Ramos (cell line): ENCODE results near the gene PRKAB2.
"Not testable (repeated sequence)": the region's sequence is repeated elsewhere in the genome, so short reads cannot be mapped to it uniquely, and the experiment has no call there.

Experiments used
- in situ Hi-C: fragments of 300-500 bp; cut with MboI; formaldehyde crosslinking; loops from one replicate; pipeline ENCODE4 v1.14.3; 2022; ENCODE audit warnings: low sequenced_read_pairs; ENCODE audit not compliant: unreplicated experiment

Gene PRKAB2

DNA sequence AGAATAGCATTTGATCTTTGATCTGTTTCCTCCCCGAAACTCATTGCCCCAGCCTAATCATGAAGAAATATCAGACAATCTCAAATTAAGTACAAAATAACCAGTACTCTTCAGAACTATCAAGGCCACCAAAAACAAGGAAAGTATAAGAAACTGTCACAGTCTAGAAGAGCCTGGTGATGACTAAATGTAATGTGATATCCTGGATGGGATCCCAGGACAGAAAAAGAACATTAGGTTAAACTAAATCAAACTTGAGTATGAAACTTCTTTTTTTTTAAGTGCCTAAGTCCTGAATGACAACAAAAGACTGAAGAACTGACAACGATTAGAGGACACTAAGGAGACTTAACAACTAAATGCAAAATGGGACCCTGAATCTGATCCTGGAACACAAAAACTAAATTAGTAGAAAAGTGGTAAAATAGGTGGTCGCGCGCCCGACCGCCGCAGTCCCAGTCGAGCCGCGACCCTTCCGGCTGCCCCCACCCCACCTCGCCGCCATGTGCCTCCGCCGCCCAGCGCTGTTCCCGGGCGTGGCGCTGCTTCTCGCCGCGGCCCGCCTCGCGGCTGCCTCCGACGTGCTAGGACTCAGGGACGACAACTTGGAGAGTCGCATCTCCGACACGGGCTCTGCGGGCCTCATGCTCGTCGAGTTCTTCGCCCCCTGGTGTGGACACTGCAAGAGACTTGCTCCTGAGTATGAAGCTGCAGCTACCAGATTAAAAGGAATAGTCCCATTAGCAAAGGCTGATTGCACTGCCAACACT, 5.5 kb upstream of the PRKAB2 start:
- in situ Hi-C loops = no loop called here

DNA sequence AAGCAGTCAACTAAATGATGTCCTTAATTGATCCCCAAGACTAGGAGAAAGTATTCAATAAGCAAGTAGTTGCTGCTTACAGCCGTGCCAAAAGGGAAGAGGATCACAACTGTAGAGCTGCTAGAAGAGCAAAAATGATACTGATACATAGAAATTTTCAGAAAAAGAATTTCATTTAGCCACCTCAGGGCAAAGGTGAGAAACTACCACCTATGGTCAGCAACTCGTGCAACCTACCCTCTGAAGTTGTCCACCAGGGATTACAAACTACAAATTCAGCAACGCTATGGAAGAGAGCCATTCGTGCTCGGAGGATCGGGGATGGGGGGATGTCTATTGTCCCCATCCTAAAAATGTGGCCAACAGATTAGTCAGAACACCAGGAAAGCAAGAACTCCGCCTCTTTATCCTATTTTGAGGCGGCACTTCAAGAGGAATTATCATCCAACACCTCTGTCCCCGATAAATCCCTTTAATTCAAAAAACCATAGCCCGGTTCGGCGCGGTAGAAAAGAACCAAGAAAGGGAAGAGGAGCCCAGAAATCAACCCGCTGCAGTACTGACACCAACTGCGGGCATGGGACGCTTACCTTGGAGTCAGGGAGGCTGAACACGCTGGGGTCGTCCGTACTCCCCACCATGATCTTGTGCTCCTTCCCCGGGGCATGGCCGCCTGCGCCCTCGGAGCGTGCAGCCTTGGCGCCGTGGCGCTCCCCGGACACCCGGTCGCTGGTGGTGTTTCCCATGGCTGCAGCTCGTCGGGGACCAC, 687 bp downstream of the PRKAB2 start:
- in situ Hi-C loops = no loop called here

DNA sequence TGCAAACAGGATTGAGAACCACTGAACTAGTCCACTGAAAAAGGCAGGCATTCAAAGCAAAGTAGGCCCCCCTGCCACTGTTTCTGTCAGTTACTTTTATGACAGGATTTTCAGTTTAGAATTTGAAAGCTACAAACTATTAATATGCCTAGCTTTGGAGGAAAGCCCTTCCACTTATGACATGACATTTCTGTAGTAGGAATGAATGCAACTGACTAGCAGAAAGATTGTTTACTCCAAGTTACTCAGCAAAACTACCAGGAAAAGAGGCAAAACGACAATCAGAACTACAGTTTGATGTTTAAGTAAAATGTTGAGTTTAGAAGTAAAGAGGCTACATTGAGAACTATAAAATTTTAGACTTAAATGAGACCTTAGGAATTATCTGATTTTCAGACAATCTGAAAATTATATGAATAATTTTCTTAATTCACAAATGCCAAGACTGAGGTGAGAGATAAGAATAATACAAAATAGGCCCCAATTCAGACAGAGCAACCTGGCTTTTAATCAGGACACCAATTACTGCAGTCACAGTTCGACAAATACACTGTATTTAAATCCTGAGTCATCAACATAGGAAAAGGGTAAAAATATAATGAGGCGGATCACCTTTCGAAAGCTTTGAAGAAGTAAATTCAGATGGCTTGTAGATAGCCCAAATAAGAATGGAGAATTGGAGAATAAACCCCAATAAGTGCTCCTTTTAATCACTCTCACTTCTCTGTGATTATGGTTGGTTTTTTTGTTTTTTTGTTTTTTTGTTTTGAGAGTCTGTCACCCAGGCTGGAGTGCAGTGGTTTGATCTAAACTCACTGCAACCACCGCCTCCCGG, 2.2 kb downstream of the PRKAB2 start:
- in situ Hi-C loops = no loop called here

DNA sequence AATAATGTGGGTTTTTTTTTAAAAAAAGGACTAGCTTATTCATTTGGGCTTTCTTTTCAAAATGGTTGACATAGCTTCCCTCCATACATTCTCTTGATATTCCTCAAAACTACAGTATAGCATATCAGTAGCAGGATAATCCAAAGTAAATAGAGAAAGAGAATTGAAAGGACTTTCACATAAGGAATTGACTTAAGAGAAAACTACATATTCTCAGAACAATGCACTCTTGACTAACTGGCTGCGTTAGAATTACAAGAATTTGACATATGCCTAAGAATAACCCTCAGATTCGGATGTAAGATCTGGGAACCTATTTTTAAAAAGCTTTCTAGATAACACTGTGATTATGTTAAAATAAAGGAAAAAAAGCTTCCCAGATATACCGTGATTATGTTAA, 3.1 kb downstream of the PRKAB2 start:
- in situ Hi-C loops = no loop called here

DNA sequence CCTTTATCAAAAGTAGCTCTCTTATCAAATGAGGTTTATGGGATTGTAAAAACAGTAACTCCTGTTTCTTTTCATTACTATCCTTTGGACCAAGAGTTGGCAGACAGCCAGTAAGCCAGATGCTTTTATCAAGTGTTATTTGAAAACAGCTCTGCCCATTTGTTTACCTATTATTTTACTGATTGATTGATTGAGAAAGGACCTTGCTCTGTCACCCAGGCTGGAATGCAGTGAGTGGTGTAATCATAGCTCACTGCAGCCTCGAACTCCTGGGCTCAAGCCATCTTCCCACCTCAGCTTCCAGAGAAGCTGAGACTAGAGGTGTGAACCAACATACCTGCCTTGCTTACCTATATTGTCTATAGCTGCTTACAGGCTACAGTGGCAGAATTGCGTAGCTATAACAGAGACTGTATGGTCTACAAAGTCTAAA, 3.6 kb downstream of the PRKAB2 start:
- in situ Hi-C loops = no loop called here

DNA sequence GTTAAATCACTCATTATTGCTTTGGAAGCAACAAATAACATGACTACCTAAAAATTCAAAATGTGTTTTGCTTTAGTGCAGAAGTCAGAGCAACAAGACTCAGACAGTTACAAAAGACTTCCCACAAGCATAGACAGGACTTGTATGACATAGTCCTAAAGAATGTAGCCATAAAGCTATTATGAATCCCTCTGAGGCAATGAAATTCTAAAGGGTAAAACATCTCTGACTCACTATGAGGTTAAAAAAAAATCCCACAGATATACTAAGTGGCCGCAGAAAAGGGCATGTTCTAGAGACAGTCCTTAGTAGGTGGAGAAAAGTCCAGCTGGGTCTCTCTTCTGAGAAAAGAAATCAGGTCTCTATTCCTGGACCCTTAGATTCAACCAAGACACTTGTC, 4.9 kb downstream of the PRKAB2 start:
- in situ Hi-C loops = no loop called here

DNA sequence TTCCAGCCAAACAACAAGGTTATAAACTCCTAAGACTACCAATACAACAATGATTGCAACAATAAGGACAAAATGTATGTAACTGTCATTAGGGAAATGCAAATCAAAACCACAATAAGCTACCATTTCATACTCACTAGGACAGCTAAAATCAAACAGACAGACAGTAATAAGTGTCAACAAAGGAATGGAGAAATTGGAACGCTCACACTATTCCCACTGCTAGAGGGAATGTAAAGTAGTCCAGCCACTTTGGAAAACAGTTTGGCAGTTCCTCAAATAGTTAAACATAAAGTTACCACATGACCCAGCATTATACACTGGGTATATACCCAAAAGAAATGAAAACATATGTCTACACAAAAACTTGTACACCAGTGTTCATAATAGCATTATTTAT, 9.3 kb downstream of the PRKAB2 start:
- in situ Hi-C loops = no loop called here

DNA sequence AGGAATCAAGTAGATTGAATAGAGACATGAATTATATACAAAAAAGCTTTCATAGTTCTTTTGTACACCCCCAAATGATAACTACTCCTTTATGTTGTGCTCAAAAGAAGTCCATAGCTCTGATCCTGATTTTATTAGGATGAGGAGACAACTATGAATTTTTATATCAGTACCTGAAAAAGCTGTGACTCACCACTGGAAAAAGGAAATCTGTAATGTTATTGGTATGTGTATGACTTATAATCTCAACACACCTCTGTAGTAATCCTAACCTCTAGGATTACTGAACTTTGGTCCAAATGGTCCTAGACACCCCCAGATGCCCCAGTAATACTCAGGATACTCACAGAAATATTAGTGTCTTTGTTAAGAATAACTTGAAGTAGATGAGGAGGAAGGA, 10.2 kb downstream of the PRKAB2 start:
- in situ Hi-C loops = no loop called here

DNA sequence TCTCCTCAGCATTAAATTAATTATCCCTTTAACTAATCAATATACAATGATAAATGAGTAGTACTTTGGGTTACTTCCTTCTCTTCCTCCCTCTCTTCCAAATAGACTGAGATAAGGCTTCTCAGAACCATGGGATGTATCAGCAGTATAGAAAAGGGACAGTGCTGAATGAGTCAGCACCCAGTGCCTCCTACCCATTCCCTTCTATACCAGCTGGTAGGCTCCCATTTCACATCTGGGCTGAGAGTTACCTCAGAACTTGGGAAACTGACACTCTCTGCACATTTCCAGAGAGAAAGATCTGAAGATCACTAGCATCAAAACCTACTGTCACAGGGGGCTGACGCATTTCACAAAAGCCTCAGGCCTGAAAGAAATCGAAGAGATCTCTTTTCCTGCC, 15.2 kb downstream of the PRKAB2 start:
- in situ Hi-C loops = not testable (repeated sequence)

DNA sequence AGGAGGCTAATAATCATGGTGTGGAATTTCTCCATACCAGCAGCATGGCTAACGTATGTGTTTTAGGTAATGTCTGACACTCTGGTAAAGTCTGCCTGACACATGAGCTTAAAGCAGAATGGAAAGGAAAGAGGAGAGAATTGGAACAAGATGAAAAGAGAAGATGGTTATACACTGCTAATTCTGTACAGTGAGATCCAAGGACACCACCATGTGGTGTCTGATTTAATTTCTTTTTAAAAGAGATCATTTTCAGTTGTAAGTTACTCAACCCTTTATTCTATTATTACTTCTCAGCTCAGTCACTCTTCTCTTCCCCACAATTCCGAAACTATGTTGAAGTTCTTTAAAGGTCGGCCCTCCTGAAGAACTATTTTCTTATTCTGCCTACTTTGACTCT, 15.6 kb downstream of the PRKAB2 start:
- in situ Hi-C loops = no loop called here

DNA sequence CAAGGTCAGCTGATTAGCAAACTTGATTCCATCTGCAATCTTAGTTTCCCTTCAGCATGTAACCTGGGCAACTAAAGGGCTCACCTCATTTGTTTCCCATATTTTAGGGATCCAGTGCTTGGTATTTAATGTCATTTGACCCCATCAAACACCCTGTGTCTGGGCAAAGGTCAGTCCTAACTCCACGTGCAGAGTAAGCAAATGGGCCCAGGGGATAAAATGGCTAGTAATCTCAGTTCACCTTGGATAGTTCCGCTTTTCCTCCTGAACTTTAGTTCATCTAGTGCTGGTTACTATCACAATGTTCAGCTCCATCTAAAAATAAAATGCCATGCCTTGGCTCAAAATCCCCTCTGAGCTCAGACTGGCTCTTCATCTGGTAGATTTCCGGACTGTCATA, 19.5 kb downstream of the PRKAB2 start:
- in situ Hi-C loops = no loop called here

DNA sequence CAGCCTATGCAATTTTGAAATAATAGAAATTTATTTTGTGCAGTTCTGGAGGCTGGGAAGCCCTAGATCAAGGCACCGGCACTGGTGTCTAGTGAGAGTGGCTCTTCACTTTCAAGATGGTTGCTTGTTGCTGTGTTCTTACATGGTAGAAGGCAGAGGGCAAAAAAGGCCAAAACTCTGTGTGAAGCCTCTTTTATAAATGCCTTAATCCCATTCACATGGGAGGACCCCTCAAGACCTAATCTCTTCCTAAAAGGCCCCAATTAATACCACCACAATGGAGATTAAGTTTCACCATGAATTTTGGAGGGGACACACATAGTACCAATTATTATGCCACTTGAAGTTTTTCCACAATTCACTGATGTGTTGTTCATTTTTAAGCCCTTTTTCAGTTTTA, 21.0 kb downstream of the PRKAB2 start:
- in situ Hi-C loops = no loop called here

DNA sequence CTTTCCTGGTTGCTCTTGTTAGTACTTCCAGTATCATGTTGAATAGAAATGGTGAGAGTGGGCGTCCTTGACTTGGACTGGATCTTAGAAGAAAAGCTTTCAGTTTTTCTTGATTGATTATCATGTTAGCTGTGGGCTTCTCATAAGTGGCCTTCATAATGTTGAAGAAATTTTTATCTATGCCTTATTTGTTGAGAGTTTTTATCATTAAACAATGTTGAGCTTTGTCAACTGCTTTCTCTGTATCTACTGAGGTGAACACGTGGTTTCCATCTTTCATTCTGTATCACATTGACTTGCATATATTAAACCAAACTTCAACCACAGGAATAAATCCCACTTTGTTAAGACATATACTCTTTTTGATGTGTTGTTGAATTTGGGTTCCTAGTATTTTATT, 29.4 kb downstream of the PRKAB2 start:
- in situ Hi-C loops = no loop called here

DNA sequence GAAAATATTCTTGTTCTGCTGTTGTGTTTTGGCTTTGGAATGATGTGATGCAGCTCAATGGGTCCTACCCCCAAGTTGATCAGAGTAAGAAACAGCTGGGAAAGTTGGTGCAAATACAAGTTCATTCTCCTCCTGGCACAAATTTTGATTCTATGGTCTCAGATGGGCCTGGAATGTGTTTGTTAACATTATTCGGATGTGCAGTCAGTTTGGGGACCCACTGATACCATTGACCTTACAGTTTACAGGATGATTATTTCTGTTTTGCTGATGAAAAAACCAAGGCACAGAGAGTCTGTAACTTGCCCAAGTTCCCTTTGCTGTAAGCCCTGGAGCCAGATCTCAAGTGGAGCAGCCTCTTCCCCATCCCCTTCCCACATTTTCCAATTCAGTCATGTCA, 41.5 kb downstream of the PRKAB2 start:
- in situ Hi-C loops = not testable (repeated sequence)

DNA sequence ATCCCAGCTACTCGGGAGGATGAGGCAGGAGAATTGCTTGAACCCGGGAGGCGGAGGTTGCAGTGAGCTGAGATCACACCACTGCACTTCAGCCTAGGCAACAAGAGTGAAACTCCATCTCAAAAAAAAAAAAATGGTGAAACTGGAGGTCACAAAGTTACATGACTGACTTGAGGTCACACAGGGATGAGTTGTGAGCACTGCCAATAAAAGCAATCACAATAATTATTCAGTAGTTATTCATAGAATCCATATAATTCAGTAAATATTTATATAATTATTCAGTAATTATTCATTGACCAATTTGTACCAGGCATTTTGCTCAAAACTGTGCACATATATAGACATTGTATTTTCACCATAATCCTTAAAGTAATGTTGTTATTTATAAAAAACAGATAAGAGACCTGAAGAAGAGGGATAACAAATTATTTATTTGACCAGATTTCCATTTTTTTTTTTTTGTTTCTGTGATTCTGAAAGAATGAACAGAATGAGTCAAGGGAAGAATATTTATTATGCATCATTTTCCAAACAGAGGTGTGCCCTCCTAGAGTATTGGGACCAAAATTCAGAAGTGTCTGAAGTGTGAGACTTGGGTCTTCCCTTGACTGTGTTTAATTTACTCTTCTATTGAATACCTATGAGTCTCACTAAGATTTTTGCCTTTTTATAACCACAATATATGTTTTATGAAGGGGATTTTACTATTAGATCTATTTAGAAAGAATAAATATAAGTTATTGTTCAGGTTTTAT, 43.0 kb downstream of the PRKAB2 start:
- in situ Hi-C loops = no loop called here

DNA sequence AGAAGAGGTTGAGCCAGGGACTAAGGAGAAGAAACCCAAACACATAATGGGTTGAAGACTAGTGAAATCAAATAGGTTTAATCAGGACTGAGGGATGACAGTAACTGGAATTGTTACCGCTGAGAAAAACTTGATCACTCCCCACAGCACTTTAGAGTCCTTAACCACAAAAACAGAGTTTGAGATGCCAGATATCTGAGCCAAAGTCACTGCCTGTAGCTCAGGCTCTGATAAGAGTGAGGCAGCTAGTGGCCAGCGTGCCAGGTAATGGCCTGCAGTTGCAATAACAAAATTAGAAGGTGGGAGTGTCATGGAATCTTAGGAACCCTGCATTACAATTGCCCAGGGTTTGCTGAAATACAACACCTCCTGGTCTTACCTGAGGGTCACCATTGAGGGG, 48.0 kb downstream of the PRKAB2 start:
- in situ Hi-C loops = no loop called here

DNA sequence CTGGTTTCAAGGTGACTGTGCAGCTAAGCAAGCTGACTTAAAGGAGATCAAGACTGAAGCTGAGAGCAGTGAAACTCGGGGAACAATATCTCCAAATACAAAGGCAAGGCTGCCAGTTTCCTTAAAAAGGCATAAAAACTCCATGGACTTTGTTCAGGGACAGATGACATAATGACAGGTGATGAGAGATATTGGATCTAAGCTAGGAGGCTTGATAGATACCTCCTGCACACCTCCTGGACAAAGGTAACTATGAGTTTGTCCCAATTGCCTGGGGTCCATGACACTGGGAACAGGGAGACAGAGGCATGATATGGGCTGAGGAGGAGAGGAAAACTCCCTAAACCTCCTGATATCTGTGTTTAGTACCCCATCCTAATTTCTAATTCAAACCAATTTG, 55.2 kb downstream of the PRKAB2 start:
- in situ Hi-C loops = no loop called here

DNA sequence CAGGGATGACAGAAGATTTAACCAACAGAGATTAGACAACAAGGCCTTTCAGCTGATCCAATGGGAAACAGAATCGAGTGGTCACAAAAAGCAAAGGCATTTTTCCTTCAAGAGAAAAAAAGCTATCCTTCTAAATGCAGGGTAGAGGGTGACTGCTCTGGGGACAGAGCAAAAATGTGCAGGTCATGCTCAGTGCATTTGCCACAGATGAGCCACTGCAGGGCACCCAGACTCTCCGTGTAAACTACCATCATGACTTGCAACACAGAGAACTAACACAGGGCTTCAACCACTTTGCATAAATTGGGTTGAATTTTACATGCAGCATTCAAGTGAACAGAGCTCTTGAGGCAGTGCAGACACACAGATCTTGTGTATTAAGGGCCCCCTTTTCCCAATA, 56.8 kb downstream of the PRKAB2 start:
- in situ Hi-C loops = no loop called here

DNA sequence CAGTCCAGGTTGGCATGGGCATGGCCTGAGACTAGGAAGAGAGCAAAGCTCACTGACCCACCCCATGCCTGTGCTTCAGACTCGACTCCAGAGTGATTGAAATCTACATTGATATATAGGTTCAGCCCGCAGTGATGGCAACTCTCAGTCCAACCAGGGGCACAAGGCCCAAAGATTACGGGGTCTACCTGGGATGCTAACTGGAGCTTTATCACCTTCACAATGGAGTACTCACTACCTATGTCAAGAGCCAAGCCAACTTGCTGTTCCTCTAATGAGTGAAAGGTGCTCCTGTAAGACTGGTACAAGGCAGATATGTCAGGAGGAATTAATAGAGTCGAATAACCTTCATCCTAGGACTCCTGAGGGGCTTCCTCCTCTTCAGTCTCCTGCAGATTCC, 57.2 kb downstream of the PRKAB2 start:
- in situ Hi-C loops = not testable (repeated sequence)

DNA sequence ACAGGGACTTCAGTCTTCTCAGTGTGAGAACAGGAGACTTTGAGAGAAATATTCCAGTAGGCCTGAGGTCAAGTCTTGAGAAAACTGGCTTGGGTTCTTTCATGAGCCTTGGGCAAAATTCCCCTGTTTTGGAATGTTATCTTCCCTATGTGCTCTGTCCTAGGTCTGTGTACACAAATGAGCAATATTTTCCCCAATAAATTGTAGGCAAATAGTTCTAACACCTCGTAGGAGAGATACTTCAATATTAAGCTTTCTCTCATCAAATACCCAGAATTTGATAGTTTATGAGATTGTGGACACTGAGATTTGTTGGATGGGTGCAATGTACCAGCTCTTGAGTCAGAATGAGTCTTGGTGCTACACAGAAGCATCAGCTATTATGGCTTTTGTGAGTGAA, 57.9 kb downstream of the PRKAB2 start:
- in situ Hi-C loops = not testable (repeated sequence)
